Measurements from ENCODE around the gene DEPDC4. TPM values are rescaled to one million over a fixed set of nuclear protein-coding genes. Genes with fewer than 3 reads are reported as not detected.

The DEPDC4 gene
- total RNA-seq, 1 experiment from 2014 or later, result 3.2 TPM

DNA sequence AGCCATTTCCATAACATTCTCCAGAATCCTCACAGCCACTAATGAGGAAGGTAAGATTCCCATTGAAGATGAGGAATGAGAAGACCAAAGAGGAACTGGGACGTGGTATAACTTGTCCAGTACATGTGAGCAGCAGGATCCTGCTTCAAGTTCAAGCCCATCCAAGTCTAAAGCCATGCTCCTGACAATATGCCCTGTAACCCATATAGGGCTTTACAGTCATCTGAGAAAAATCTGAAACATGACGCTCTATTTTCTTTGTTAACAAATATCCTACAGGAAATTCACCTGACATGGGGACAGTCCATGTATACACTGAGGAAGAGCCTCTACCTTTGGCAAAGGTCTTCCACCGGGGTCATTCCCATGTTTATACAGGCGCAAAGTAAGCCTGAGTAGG, 69.4 kb downstream of the DEPDC4 start:
- Histone ChIP-seq H4K20me1 (ENCODE audit: control insufficient read depth, insufficient read depth, insufficient read length) (no peaks in the 10 kb centered on the region), H4K5ac (ENCODE audit: insufficient read length, low read depth, low read length) (no peak overlapping the region), H3K4me1 (ENCODE audit: insufficient read depth, low read length) (no peaks in the 10 kb centered on the region; the same call in 1 of the 2 replicates), H3K14ac (ENCODE audit: insufficient read depth, low read length) (no peak overlapping the region), H3K56ac (ENCODE audit: insufficient read length, low read depth, low read length) (no peak overlapping the region), H2BK15ac (ENCODE audit: low read depth, low read length) (no peak overlapping the region), H3K27ac (ENCODE audit: insufficient read length, low read depth, low read length) (no peak overlapping the region), H2BK5ac (ENCODE audit: insufficient read length, low read length) (no peak overlapping the region), H3K23ac (ENCODE audit: insufficient read length, low read depth, low read length) (no peak overlapping the region), H3K9me3 (ENCODE audit: control insufficient read depth, low read depth, low read length) (no peaks in the 10 kb centered on the region), H2BK120ac (ENCODE audit: low read depth, low read length, poor library complexity, severe bottlenecking) (no peak overlapping the region), H3K79me1 (ENCODE audit: insufficient read depth, low read depth, low read length, poor library complexity, severe bottlenecking) (no peaks in the 10 kb centered on the region), H2AFZ (ENCODE audit: low read length) (no peak overlapping the region), H3K4ac (ENCODE audit: low read depth, low read length) (no peak overlapping the region), H3K4me2 (ENCODE audit: insufficient read depth, insufficient read length, low read length) (no peak overlapping the region), H2BK12ac (ENCODE audit: insufficient read length, low read depth, low read length) (no peak overlapping the region), H3K23me2 (ENCODE audit: insufficient read length, low read depth, low read length, poor library complexity, severe bottlenecking) (peaks cover 7% of the 10 kb centered on the region), H3K9ac (ENCODE audit: extremely low read depth, insufficient read length, low read length) (no peak overlapping the region), H4K91ac (ENCODE audit: insufficient read length, low read depth, low read length) (no peak overlapping the region), H3T11ph (ENCODE audit: low read length) (no peak overlapping the region), H2BK20ac (ENCODE audit: low read depth, low read length, poor library complexity, severe bottlenecking) (no peak overlapping the region), H3K79me2 (ENCODE audit: insufficient read depth, low read length) (peaks cover 4% of the 10 kb centered on the region; the same call in 1 of the 2 replicates), H3K27me3 (ENCODE audit: insufficient read depth, low read length) (no peaks in the 10 kb centered on the region), H3K18ac (ENCODE audit: insufficient read length, low read depth, low read length) (no peak overlapping the region), H2AK5ac (ENCODE audit: insufficient read length, low read length) (no peak overlapping the region), H4K8ac (replicated peaks; ENCODE audit: insufficient read length, low read depth, low read length) (no peak overlapping the region)
- H3K36me3 Mint-ChIP-seq (ENCODE audit: insufficient read depth in 1 of 3, low read depth in 3 of 3), result peaks cover 19 to 33% (median 19%) of the 10 kb centered on the region in 3 experiments
- WGBS (ENCODE audit: extremely low coverage, insufficient read length, low lambda C conversion rate), result no CpG with 5 or more reads among the region's 4 CpGs
- no peaks in the 10 kb centered on the region for H3K27me3 Mint-ChIP-seq (ENCODE audit: low read depth)
- TF ChIP-seq, protein P1, sequence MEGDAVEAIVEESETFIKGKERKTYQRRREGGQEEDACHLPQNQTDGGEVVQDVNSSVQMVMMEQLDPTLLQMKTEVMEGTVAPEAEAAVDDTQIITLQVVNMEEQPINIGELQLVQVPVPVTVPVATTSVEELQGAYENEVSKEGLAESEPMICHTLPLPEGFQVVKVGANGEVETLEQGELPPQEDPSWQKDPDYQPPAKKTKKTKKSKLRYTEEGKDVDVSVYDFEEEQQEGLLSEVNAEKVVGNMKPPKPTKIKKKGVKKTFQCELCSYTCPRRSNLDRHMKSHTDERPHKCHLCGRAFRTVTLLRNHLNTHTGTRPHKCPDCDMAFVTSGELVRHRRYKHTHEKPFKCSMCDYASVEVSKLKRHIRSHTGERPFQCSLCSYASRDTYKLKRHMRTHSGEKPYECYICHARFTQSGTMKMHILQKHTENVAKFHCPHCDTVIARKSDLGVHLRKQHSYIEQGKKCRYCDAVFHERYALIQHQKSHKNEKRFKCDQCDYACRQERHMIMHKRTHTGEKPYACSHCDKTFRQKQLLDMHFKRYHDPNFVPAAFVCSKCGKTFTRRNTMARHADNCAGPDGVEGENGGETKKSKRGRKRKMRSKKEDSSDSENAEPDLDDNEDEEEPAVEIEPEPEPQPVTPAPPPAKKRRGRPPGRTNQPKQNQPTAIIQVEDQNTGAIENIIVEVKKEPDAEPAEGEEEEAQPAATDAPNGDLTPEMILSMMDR (conservative IDR thresholded peaks at IDR 0.05), result no peak
- H3K9me3 Mint-ChIP-seq, result no peaks in the 10 kb centered on the region
- peaks cover 17 to 18% of the 10 kb centered on the region in 2 experiments for H3K4me1 Mint-ChIP-seq
- no peak overlapping the region; a peak in 1 of 7 replicates for H3K27ac Mint-ChIP-seq
- DNase-seq, result no peak
- H3K4me3 Mint-ChIP-seq, result no peak overlapping the region; a peak in 1 of 5 replicates

Measured in H9 (cell line).